Skeletal muscle cell (primary cell): Measurements from ENCODE around the gene BSND.

Experiments
- DNase-seq: peaks from one replicate; pipeline ENCODE4 v3.0.0-alpha.2; 2010; ENCODE audit warnings: low read depth
- H3K4me3 ChIP-seq: 2 replicates; pipeline ENCODE4 v1.5.1; 2011; ENCODE audit warnings: low read depth, mild to moderate bottlenecking, control low read depth, low read length, moderate library complexity

The BSND gene

GRCh38 chr1:55055951-55056631 is 57.4 kb downstream of the BSND start:
- no peak overlapping the region for H3K4me3 ChIP-seq
- DNase-seq = no peak

GRCh38 chr1:55056632-55056992 is 57.9 kb downstream of the BSND start:
- no peak overlapping the region for H3K4me3 ChIP-seq
- no peak for DNase-seq

DNA sequence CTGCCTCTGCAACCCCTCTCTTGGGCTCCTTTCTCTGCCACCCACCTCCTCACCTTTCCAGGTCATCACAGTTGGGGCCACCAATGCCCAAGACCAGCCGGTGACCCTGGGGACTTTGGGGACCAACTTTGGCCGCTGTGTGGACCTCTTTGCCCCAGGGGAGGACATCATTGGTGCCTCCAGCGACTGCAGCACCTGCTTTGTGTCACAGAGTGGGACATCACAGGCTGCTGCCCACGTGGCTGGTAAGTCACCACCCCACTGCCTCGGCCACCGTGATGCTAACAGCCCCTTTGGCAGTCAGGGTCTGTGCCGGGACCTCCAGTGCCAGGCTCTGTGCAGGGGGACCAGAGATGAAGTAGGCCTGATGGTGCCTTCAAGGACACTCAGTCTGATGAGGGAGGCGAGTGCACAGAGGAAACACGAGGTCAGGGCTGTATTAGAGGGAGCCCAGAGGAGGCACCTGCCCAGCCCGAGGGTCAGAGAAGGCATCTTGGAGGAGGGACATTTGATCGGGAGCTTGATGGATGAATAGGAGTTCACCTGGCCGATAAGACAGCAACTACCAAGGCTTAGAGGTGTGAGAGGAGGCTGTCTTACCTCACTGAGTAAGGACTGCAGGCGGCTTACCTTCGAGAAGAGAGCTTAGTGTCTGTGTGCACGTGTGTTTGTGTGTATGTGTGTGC is 58.7 kb downstream of the BSND start:
- DNase-seq = no peak
- no peak overlapping the region for H3K4me3 ChIP-seq

DNA sequence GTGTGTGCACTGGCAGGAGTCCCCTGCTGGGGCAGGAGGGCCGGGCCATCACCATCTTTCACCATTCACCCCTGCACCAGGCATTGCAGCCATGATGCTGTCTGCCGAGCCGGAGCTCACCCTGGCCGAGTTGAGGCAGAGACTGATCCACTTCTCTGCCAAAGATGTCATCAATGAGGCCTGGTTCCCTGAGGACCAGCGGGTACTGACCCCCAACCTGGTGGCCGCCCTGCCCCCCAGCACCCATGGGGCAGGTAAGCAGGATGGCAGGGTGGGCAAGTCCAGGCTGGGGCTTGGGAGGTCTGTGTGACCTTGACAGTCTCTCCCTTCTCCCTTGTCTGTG is 59.2 kb downstream of the BSND start:
- H3K4me3 ChIP-seq = no peak overlapping the region
- DNase-seq = no peak

DNA sequence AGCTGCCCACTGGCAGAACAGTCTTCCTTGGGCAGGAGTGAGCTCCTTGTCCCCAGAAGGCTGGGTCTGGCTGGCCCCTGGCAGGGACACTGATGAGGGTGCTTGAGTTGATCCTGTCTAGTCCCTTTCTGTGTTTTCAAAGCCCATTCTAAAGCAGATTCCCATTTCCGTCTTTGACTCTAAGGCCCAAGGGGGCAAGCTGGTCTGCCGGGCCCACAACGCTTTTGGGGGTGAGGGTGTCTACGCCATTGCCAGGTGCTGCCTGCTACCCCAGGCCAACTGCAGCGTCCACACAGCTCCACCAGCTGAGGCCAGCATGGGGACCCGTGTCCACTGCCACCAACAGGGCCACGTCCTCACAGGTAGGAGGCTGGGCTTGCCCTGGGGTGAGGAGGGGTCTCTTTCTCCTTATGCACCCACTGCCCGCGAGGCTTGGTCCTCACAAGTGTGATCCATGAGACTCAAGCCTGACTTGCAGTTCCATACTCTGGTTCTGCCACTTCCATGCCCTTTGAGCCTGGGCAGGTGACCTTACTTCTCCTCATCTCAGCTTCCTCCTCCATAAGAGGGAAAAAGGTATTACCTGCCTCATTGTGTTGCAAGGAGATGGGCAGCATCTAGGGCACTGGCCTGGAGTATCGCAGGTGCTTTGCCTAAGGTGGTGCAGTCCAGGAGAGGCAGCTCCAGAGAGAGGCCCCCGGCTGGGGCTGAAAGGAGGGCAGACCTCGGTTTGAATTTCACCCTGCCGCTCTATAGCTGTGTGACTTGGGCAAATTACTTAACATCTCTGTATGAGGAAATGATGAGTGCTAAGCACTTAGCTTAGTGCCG is 60.8 kb downstream of the BSND start:
- no peak for DNase-seq
- no peak overlapping the region for H3K4me3 ChIP-seq

DNA sequence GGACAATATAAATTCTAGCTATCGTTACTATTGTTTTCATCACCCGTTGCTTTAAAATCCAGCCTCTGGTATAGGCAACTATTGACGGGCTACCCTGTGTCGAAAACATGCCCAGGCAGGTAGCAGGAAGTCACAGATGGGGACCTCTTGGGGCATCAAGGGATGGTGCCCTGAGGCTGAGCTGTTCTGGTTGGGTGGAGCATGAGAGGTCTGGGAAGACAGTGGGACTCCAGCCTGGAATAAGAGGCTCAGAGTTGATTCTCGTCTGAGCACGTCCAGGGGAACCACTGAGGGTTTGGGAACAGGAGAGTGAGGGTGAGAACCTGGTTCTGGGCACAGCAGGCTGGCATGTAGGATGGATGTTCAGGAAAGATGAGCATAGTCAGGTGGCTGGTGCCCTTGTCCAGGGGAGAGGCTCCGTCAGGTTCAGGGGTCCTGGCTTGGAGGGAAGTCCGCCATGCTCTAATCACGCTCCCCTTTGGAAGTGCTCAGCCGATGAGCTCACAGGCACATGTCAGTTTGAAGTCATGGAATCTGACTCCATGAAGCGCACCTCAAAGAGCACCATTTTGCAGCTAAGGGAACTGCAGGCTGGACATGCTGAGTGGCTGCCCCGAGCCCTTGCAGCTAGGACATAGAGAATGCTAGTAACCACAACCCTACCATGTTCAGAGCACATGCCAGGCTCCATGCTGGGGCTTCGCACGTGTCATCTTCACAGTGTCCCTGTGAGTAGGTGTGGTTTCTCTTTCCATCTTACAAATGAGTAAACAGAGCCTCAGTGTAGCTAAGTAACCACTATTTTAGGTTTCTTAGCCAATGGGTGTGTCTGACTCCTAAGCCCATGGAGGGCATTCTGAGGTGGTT is 61.6 kb downstream of the BSND start:
- no peak for DNase-seq
- H3K4me3 ChIP-seq = no peak overlapping the region

GRCh38 chr1:55061000-55061705 is 62.4 kb downstream of the BSND start:
- no peak overlapping the region for H3K4me3 ChIP-seq
- DNase-seq = no peak
